Vagina (tissue), 2 donors: Measurements from ENCODE around the gene MRPL27.
"Not testable (repeated sequence)": the region's sequence is repeated elsewhere in the genome, so short reads cannot be mapped to it uniquely, and the experiment has no call there.

Experiments
- CTCF ChIP-seq, 3 experiments: fragments of 450-650 bp in 2 of 3; fragments of 200-600 bp in 1 of 3; sonication (generic) in 1 of 3; IDR thresholded peaks; one replicate each; pipeline ENCODE4 v1.5.1; 2017 to 2019; ENCODE audit warnings: antibody characterized with exemption in 3 of 3, mild to moderate bottlenecking in 2 of 3, moderate library complexity in 2 of 3
- POLR2A ChIP-seq, 2 donors: fragments of 450-650 bp; IDR thresholded peaks; one replicate each; pipeline ENCODE4 v1.6.1; 2017; ENCODE audit warnings: antibody characterized with exemption in 2 of 2, mild to moderate bottlenecking in 2 of 2, moderate library complexity in 2 of 2
- POLR2AphosphoS5 ChIP-seq, 2 donors: sonication (generic); formaldehyde crosslinking; IDR thresholded peaks; one replicate each; pipeline ENCODE4 v1.9.0; 2017; ENCODE audit warnings: antibody characterized with exemption in 2 of 2, mild to moderate bottlenecking in 2 of 2, low read depth in 1 of 2; ENCODE audit not compliant: insufficient read depth in 1 of 2

GRCh38 chr17:50333291-50334057 lies 39.5 kb downstream of the MRPL27 start:
- not testable (repeated sequence) for TF ChIP-seq CTCF (IDR thresholded peaks at IDR 0.05); POLR2A (IDR thresholded peaks at IDR 0.05); POLR2AphosphoS5 (IDR thresholded peaks at IDR 0.05; ENCODE audit: insufficient read depth in 1 of 2, low read depth in 1 of 2)
